Measurements from ENCODE around the gene OR7A17.

DNA sequence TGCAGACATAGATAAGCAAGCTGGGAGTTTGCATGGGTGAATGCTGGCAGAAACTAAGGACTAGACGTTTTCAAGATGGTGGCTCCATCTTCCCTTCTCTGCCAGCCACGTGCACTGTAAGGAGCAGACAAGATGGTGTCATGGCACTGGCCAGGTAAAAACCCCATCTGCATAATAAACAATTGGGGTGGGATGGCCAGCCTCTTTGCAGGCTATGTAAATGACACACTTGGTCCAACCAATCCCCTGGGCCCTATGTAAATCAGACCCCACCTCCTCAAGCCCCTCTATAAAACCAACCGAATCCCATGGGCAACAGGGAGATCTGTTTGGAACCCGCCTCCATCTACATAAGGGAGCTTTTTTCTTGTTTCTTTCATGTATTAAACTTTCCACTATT lies 48.5 kb downstream of the OR7A17 start:
- TF ChIP-seq, protein P1, sequence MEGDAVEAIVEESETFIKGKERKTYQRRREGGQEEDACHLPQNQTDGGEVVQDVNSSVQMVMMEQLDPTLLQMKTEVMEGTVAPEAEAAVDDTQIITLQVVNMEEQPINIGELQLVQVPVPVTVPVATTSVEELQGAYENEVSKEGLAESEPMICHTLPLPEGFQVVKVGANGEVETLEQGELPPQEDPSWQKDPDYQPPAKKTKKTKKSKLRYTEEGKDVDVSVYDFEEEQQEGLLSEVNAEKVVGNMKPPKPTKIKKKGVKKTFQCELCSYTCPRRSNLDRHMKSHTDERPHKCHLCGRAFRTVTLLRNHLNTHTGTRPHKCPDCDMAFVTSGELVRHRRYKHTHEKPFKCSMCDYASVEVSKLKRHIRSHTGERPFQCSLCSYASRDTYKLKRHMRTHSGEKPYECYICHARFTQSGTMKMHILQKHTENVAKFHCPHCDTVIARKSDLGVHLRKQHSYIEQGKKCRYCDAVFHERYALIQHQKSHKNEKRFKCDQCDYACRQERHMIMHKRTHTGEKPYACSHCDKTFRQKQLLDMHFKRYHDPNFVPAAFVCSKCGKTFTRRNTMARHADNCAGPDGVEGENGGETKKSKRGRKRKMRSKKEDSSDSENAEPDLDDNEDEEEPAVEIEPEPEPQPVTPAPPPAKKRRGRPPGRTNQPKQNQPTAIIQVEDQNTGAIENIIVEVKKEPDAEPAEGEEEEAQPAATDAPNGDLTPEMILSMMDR (IDR thresholded peaks at IDR 0.05), result no peak
- no peak for TF ChIP-seq ZFX (IDR thresholded peaks at IDR 0.05; ENCODE audit: borderline replicate concordance)
